Dendritic cell treated with granulocyte-macrophage colony-stimulating factor and Interleukin-4, amounts not matched to agents 40 ng/mL and 50 ng/mL, for 4 days (primary cell): ENCODE measurements around the gene ESM1.
"Not testable (repeated sequence)": the region's sequence is repeated elsewhere in the genome, so short reads cannot be mapped to it uniquely, and the experiment has no call there.

ENCODE experiments used
- H3K27ac Mint-ChIP-seq: one replicate; pipeline ENCODE4 v1.8.0; 2022; ENCODE audit warnings: mild to moderate bottlenecking, mixed read lengths
- H3K27me3 Mint-ChIP-seq: one replicate; pipeline ENCODE4 v1.8.0; 2022; ENCODE audit warnings: mild to moderate bottlenecking, mixed read lengths
- H3K36me3 Mint-ChIP-seq: one replicate; pipeline ENCODE4 v1.8.0; 2022; ENCODE audit warnings: low read depth, mixed read lengths
- H3K4me1 Mint-ChIP-seq: one replicate; pipeline ENCODE4 v1.8.0; 2022; ENCODE audit warnings: low read depth, mixed read lengths
- H3K4me3 Mint-ChIP-seq: one replicate; pipeline ENCODE4 v1.8.0; 2022; ENCODE audit warnings: mild to moderate bottlenecking, moderate library complexity, mixed read lengths
- H3K9me3 Mint-ChIP-seq: one replicate; pipeline ENCODE4 v1.8.0; 2022; ENCODE audit warnings: mixed read lengths
- intact Hi-C: fragments of 100-400 bp; cut with micrococcal nuclease; formaldehyde crosslinking; loops from one replicate; pipeline ENCODE4 v1.15.0; 2022

Gene ESM1

DNA sequence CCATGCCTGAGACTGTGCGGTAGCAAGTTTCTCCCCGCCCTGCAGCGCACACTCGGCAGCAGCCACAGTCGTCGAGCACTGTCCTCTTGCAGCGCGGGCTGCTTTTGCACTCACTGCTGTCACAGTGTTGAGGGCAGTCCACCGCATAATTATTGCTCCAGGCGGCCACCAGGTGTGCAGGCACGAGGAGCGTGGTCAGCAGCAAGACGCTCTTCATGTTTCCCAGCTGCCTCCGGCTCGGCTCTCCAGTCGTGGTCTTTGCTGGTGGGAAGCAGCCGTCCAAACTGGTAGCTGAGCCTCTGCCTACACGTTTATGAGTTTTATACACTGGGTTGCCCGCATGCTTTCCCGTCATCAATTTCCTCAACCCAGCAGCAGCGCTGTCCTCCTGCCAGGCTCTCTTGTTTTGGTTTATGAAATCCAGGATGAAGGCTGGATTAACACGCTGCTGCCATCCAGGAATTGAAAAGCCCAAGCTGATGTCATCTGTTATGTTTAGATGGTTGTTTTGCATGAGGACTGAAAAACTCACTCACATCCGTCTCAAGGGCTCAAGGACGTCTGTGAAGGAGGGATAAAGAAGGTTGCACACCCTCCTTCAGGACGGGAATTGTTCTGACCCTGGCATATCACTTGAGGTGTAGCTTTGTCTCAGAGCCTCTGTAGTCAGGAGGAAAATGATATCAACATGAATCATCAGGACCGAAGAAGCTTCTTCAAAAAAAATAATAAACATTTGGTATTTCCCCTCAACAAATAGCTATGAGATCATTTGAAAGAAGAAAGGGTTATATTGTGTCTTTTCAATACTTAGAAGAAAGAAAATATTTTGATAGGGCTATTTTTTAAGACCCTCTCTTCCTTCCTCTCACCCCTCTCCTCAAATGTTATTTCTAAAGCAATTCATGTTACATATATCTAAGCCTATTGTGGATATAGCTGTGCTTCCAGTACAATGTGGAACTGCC is at the start of gene ESM1:
ESM1 (minus strand) TSS at position 293 of the 968 bp plus-strand sequence; CDS start at position 217, 76 bp downstream.
- Mint-ChIP-seq H3K36me3 (no peaks in the 10 kb centered on the region), H3K4me3 (no peak within 1 kb of the TSS), H3K27ac (no peak within 1 kb of the TSS), H3K27me3 (peaks cover 18% of the 10 kb centered on the region), H3K4me1 (no peaks in the 10 kb centered on the region), H3K9me3 (no peaks in the 10 kb centered on the region)
- intact Hi-C loops, result no loop called here

GRCh38 chr5:55033568-55033967 is 48.2 kb upstream of the ESM1 start:
- Mint-ChIP-seq H3K36me3 (no peaks in the 10 kb centered on the region), H3K27ac (no peak overlapping the region), H3K4me3 (no peak overlapping the region), H3K27me3 (no peaks in the 10 kb centered on the region), H3K4me1 (no peaks in the 10 kb centered on the region), H3K9me3 (no peaks in the 10 kb centered on the region)
- intact Hi-C loops, result no loop called here

DNA sequence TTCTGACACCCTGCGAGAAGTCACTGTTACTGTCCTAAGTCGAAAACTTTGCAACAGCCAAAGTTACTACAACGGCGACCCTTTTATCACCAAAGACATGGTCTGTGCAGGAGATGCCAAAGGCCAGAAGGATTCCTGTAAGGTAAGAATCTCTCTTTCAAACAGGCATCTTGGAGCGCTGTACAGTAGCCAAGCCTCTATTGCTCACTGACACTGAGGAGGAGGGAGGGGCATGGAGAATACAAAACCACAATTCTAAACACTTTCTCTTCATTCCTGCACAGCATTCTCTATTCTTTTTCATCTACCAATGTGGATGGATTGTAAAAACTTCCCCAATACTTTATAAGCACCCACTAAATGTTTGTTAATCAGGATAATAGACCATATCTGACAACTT is 46.1 kb upstream of the ESM1 start:
- H3K27ac Mint-ChIP-seq, result no peak overlapping the region
- H3K4me3 Mint-ChIP-seq, result no peak overlapping the region
- intact Hi-C loops, result no loop called here
- H3K4me1 Mint-ChIP-seq, result no peaks in the 10 kb centered on the region
- H3K36me3 Mint-ChIP-seq, result no peaks in the 10 kb centered on the region
- no peaks in the 10 kb centered on the region for H3K27me3 Mint-ChIP-seq
- no peaks in the 10 kb centered on the region for H3K9me3 Mint-ChIP-seq

DNA sequence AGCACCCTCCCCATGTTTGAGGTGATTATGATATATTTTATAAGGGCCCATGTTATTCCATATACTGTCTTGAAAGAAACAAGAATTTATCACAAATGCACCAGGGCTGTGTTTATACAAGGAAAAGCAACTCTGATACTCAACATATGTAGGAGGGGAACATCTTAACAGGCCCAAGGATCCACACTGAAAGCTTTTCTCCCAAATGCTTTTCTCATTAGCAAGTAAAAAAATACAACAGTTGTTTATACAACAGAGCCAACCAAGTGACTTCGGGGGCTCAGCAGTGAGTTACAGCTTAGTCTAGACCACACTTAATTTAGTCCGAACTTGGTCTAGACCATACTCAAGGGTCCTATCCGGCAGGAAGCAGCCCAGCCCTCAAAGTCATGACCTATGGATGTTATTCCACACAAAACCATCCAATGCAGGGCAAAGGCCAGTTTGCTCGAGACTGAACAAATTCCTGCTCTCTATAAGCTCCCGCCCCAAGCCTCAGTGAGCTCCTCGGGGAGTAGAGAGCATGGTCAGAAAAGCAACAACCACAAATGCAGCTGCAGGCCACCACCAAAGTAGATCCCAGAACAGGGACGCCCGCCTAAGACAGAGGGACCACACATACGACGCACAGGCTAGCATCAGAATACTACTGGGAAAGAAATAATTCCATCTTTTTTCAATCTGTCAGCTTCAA is 45.4 kb upstream of the ESM1 start:
- intact Hi-C loops, result no loop called here
- H3K4me1 Mint-ChIP-seq, result no peaks in the 10 kb centered on the region
- no peak overlapping the region for H3K4me3 Mint-ChIP-seq
- H3K27me3 Mint-ChIP-seq, result no peaks in the 10 kb centered on the region
- H3K9me3 Mint-ChIP-seq, result no peaks in the 10 kb centered on the region
- H3K36me3 Mint-ChIP-seq, result no peaks in the 10 kb centered on the region
- no peak overlapping the region for H3K27ac Mint-ChIP-seq

DNA sequence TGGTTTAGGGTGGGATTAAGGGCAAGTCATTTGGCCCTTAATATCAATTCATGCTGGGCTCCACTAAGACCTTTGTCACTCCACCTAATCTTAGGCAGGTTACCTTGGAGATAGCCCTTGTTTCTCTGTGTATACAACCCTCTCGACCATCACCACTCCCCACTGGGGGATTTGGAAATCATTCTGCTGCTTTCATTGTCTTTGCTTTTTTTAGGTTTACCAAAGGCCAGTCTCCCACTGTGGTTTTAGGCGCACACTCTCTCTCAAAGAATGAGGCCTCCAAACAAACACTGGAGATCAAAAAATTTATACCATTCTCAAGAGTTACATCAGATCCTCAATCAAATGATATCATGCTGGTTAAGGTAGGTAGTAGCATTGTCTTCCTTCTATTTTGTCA is 44.8 kb upstream of the ESM1 start:
- no peaks in the 10 kb centered on the region for H3K4me1 Mint-ChIP-seq
- intact Hi-C loops, result no loop called here
- H3K4me3 Mint-ChIP-seq, result no peak overlapping the region
- H3K27ac Mint-ChIP-seq, result no peak overlapping the region
- H3K36me3 Mint-ChIP-seq, result no peaks in the 10 kb centered on the region
- H3K9me3 Mint-ChIP-seq, result no peaks in the 10 kb centered on the region
- no peaks in the 10 kb centered on the region for H3K27me3 Mint-ChIP-seq

- intact Hi-C loops, result no loop called here
- H3K27me3 Mint-ChIP-seq, result no peaks in the 10 kb centered on the region
- no peak overlapping the region for H3K27ac Mint-ChIP-seq
- H3K36me3 Mint-ChIP-seq, result no peaks in the 10 kb centered on the region
- no peaks in the 10 kb centered on the region for H3K4me1 Mint-ChIP-seq
- H3K4me3 Mint-ChIP-seq, result no peak overlapping the region
- no peaks in the 10 kb centered on the region for H3K9me3 Mint-ChIP-seq
Measured at GRCh38 chr5:55027595-55027994, 42.2 kb upstream of the ESM1 start.

DNA sequence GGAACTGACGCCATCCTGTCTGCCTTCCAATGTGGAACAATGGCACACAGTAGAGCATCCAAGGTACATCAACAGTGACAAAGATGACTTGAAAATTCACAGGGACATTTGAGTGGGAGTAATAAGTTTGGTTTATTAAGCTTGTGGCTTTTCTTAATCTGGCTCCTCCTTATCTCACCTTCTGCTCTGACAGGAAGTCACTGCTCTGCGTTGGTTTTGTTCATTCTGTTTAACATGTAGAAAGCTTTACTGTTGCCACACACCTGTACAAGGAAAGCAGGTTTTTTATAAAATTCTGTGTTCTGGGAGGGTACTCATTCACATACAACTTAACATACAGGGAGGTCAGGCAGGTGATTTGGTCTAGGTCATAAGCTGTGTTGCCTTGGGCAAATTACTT is 37.1 kb upstream of the ESM1 start:
- H3K27ac Mint-ChIP-seq, result no peak overlapping the region

DNA sequence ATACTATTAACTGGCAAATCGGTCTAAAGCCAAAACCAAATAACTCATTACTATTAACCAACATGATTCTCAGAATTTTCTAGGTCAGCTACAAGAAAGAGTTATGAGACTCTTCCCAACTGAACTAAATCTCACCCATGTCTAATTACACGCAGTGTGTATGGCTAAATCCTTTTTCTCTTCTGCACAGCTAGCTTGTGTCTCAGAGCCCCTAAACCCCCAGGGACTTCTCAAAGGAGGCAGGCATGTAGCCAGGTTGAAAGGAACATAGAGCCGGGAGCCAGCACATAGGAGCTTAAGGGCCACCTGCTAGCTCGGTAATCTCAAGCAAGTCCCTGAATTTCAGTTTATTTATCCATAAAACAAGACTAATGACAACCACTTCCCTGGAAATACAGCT is 36.4 kb upstream of the ESM1 start:
- Mint-ChIP-seq H3K4me3 (no peak overlapping the region), H3K36me3 (no peaks in the 10 kb centered on the region), H3K4me1 (no peaks in the 10 kb centered on the region), H3K27me3 (no peaks in the 10 kb centered on the region), H3K9me3 (no peaks in the 10 kb centered on the region), H3K27ac (no peak overlapping the region)
- intact Hi-C loops, result no loop called here

More for the DNA sequence above, 37.1 kb upstream of the ESM1 start:
- no peaks in the 10 kb centered on the region for H3K4me1 Mint-ChIP-seq
- no peaks in the 10 kb centered on the region for H3K27me3 Mint-ChIP-seq
- H3K4me3 Mint-ChIP-seq, result no peak overlapping the region
- intact Hi-C loops, result no loop called here
- no peaks in the 10 kb centered on the region for H3K36me3 Mint-ChIP-seq
- no peaks in the 10 kb centered on the region for H3K9me3 Mint-ChIP-seq

DNA sequence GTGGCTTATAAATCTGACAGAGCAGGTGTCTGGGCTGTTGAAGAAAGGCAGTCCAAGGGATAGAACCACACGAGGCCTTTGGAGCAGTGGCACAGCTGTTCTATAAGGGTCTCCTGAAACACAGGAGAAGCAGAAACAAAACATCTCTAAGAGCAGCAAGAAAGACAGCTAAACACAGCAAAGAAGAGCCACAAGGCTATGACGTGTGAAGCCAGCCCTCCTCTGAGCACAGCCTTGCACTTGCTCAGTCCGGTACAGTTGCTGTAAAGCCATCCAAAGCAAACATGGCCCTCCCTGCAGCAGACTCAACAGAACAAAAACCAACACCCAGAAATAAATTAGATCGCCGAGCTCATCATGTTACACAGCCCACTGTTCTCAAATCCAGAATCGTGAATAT is 36.0 kb upstream of the ESM1 start:
- Mint-ChIP-seq H3K9me3 (no peaks in the 10 kb centered on the region), H3K27ac (no peak overlapping the region), H3K4me1 (no peaks in the 10 kb centered on the region), H3K36me3 (no peaks in the 10 kb centered on the region), H3K27me3 (no peaks in the 10 kb centered on the region), H3K4me3 (no peak overlapping the region)
- intact Hi-C loops, result no loop called here

- H3K36me3 Mint-ChIP-seq, H3K27me3 Mint-ChIP-seq, H3K4me1 Mint-ChIP-seq, H3K4me3 Mint-ChIP-seq, intact Hi-C loops, H3K27ac Mint-ChIP-seq: not testable (repeated sequence)
- peaks cover 28% of the 10 kb centered on the region for H3K9me3 Mint-ChIP-seq
Measured at GRCh38 chr5:55010149-55010548, 24.8 kb upstream of the ESM1 start.

GRCh38 chr5:55004729-55005128 is 19.3 kb upstream of the ESM1 start:
- intact Hi-C loops, result no loop called here
- no peaks in the 10 kb centered on the region for H3K4me1 Mint-ChIP-seq
- H3K27me3 Mint-ChIP-seq, result no peaks in the 10 kb centered on the region

GRCh38 chr5:55003432-55004065 is 18.2 kb upstream of the ESM1 start:
- Mint-ChIP-seq H3K36me3 (no peaks in the 10 kb centered on the region), H3K4me3 (no peak overlapping the region), H3K4me1 (no peaks in the 10 kb centered on the region), H3K9me3 (no peaks in the 10 kb centered on the region), H3K27me3 (no peaks in the 10 kb centered on the region), H3K27ac (no peak overlapping the region)
- intact Hi-C loops, result no loop called here

More at GRCh38 chr5:55004729-55005128, 19.3 kb upstream of the ESM1 start:
- Mint-ChIP-seq H3K4me3 (no peak overlapping the region), H3K9me3 (no peaks in the 10 kb centered on the region), H3K36me3 (no peaks in the 10 kb centered on the region), H3K27ac (no peak overlapping the region)

- not testable (repeated sequence) for H3K27me3 Mint-ChIP-seq, H3K4me1 Mint-ChIP-seq, H3K9me3 Mint-ChIP-seq
Measured at GRCh38 chr5:55002166-55002565, 16.8 kb upstream of the ESM1 start.

GRCh38 chr5:54997081-54997480 is 11.7 kb upstream of the ESM1 start:
- Mint-ChIP-seq H3K36me3 (no peaks in the 10 kb centered on the region), H3K27me3 (no peaks in the 10 kb centered on the region), H3K27ac (no peak overlapping the region), H3K4me1 (no peaks in the 10 kb centered on the region), H3K9me3 (no peaks in the 10 kb centered on the region), H3K4me3 (no peak overlapping the region)
- intact Hi-C loops, result no loop called here

More at GRCh38 chr5:55002166-55002565, 16.8 kb upstream of the ESM1 start:
- intact Hi-C loops, H3K4me3 Mint-ChIP-seq, H3K27ac Mint-ChIP-seq, H3K36me3 Mint-ChIP-seq: not testable (repeated sequence)
